Vagina (tissue), 2 donors: ENCODE data around the gene PRDM5.

ENCODE experiments used
- POLR2A ChIP-seq, 2 donors: fragments of 450-650 bp; IDR thresholded peaks; one replicate each; pipeline ENCODE4 v1.6.1; 2017; ENCODE audit warnings: antibody characterized with exemption in 2 of 2, mild to moderate bottlenecking in 2 of 2, moderate library complexity in 2 of 2
- POLR2AphosphoS5 ChIP-seq, 2 donors: sonication (generic); formaldehyde crosslinking; IDR thresholded peaks; one replicate each; pipeline ENCODE4 v1.9.0; 2017; ENCODE audit warnings: antibody characterized with exemption in 2 of 2, mild to moderate bottlenecking in 2 of 2, low read depth in 1 of 2; ENCODE audit not compliant: insufficient read depth in 1 of 2
- TF ChIP-seq, protein P1 (sequence below), 3 experiments: fragments of 450-650 bp in 2 of 3; fragments of 200-600 bp in 1 of 3; sonication (generic) in 1 of 3; IDR thresholded peaks; one replicate each; pipeline ENCODE4 v1.5.1; 2017 to 2019; ENCODE audit warnings: antibody characterized with exemption in 3 of 3, mild to moderate bottlenecking in 2 of 3, moderate library complexity in 2 of 3

DNA sequence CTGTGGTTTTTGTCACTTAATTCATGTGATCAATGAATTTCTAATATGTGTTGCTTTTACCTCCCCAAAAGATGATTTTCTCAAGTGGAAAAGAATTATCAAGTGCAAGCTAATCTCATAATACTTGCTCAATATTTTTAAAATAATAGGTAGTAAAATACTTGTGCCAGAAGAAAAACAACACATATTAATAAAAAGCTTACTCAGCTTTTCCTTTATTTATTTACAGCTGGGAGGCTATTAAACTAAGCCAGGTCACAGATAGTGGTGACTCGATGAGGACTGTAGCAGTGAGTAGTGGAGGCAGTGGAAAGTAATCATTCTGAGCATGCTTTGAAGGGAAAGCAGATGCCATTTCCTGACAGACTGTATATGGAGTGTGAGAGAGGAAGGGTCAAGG, 96.1 kb downstream of the PRDM5 start:
- no peak for TF ChIP-seq POLR2A (IDR thresholded peaks at IDR 0.05)
- no peak for TF ChIP-seq POLR2AphosphoS5 (IDR thresholded peaks at IDR 0.05; ENCODE audit: insufficient read depth in 1 of 2, low read depth in 1 of 2)
- TF ChIP-seq, protein P1, sequence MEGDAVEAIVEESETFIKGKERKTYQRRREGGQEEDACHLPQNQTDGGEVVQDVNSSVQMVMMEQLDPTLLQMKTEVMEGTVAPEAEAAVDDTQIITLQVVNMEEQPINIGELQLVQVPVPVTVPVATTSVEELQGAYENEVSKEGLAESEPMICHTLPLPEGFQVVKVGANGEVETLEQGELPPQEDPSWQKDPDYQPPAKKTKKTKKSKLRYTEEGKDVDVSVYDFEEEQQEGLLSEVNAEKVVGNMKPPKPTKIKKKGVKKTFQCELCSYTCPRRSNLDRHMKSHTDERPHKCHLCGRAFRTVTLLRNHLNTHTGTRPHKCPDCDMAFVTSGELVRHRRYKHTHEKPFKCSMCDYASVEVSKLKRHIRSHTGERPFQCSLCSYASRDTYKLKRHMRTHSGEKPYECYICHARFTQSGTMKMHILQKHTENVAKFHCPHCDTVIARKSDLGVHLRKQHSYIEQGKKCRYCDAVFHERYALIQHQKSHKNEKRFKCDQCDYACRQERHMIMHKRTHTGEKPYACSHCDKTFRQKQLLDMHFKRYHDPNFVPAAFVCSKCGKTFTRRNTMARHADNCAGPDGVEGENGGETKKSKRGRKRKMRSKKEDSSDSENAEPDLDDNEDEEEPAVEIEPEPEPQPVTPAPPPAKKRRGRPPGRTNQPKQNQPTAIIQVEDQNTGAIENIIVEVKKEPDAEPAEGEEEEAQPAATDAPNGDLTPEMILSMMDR (IDR thresholded peaks at IDR 0.05) = no peak
